Lung (tissue), 12 donors: ENCODE measurements around the gene CEP85. TPM values are rescaled to one million over a fixed set of nuclear protein-coding genes. Genes with fewer than 3 reads are reported as not detected.
"Not testable (repeated sequence)": the region's sequence is repeated elsewhere in the genome, so short reads cannot be mapped to it uniquely, and the experiment has no call there.

Experiments used
- ATAC-seq: fragments of 200-7000 bp; cut with Tn5 transposase; one replicate; pipeline ENCODE4 v1.9.1; 2020; ENCODE audit warnings: moderate number of reproducible peaks; ENCODE audit not compliant: insufficient read depth, low FRiP score
- DNase-seq, 3 donors: peaks; one replicate each; pipeline ENCODE4 v3.0.0-alpha.2; 2013 to 2017
- H3K27ac ChIP-seq, 2 donors: one replicate each; pipeline ENCODE4 v1.5.1; 2013; ENCODE audit warnings: mild to moderate bottlenecking in 2 of 2, moderate library complexity in 2 of 2, control low read depth in 1 of 2, inconsistent platforms in 1 of 2, low read depth in 1 of 2, low read length in 1 of 2
- H3K27me3 ChIP-seq, 3 donors: one replicate each; pipeline ENCODE4 v1.5.1; 2013; ENCODE audit warnings: low read length in 2 of 3; ENCODE audit not compliant: control insufficient read depth in 3 of 3, insufficient read depth in 3 of 3
- H3K36me3 ChIP-seq, 4 donors: one replicate each; pipeline ENCODE4 v1.5.1; 2013; ENCODE audit warnings: low read length in 4 of 4, mild to moderate bottlenecking in 1 of 4, moderate library complexity in 1 of 4; ENCODE audit not compliant: control insufficient read depth in 4 of 4, insufficient read depth in 4 of 4
- H3K4me1 ChIP-seq, 5 donors: one replicate each; pipeline ENCODE4 v1.5.1; 2013; ENCODE audit warnings: low read length in 5 of 5, mild to moderate bottlenecking in 2 of 5, moderate library complexity in 1 of 5; ENCODE audit not compliant: control insufficient read depth in 5 of 5, insufficient read depth in 5 of 5
- H3K4me3 ChIP-seq: one replicate; pipeline ENCODE4 v1.5.1; 2013; ENCODE audit warnings: mild to moderate bottlenecking, control low read depth, moderate library complexity
- H3K9ac ChIP-seq, 2 donors: one replicate each; pipeline ENCODE4 v1.5.1; 2013; ENCODE audit warnings: low read length in 2 of 2, control low read depth in 1 of 2; ENCODE audit not compliant: insufficient read depth in 1 of 2
- H3K9me3 ChIP-seq, 4 donors: one replicate each; pipeline ENCODE4 v1.5.1; 2013; ENCODE audit warnings: low read length in 3 of 4, mild to moderate bottlenecking in 1 of 4, moderate library complexity in 1 of 4; ENCODE audit not compliant: control insufficient read depth in 4 of 4, insufficient read depth in 3 of 4
- WGBS, 2 donors: extraction: QIAGEN DNeasy Blood & Tissue Kit; methylation state at CpG; one replicate each; pipeline ENCODE4 v1.1.7; 2013; 5-methylcytosine and 5-hydroxymethylcytosine counted together
- polyA plus RNA-seq, 2 donors: library from polyadenylated mRNA; stranded (reverse); fragments of 200-250 nt; gene quantifications; one replicate each; pipeline ENCODE4 v1.2.1, GENCODE V29; 2013
- total RNA-seq, 2 donors: library from RNA; depleted of rRNA in 1 of 2; stranded (reverse); fragments of >200 nt in 1 of 2; gene quantifications; one replicate each; pipeline ENCODE4 v1.2.1, GENCODE V29; 2014 to 2021
- TF ChIP-seq, protein P1 (sequence below): IDR thresholded peaks from 2 replicates; pipeline ENCODE4 v1.5.1; 2012; ENCODE audit warnings: mild to moderate bottlenecking; ENCODE audit errors: control extremely low read depth, extremely low read depth
- donor health status: control.
- donor health status: control.
- donor health status: Bipolar disorder and iron deficiency.
- donor health status: healthy.
- donor health status: DM: yes; HTN: yes; CAD: no.

CEP85 gene
- total and polyA plus RNA-seq, 4 donors, result 5.4 to 10.8 (median 7.8) TPM

DNA sequence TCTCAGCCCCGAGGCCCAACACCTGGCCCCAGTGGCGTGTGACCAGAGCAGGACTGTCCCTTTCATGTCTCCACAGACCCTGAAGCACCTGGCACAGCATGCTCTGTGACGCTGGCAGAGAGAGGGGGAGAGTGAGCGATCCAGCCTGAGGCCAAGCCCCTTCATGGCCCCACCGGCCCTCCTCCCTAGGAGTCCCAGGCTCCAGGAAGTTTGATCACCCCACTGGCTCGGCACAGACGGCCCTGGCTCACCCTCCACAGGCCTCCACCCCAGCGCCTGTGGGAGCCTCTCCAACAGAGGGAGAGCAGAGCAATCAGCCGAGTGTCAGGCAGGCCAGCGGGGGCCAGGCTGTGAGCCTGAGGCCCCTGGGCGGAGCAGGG lies 56.9 kb downstream of the CEP85 start:
- peak overlapping the region in 1 of 2 donors; percentile 91 for H3K27ac ChIP-seq
- no peak overlapping the region for H3K9ac ChIP-seq
- ATAC-seq (no peak), DNase-seq (no peak)
- no peak overlapping the region for H3K4me3 ChIP-seq
- TF ChIP-seq, protein P1, sequence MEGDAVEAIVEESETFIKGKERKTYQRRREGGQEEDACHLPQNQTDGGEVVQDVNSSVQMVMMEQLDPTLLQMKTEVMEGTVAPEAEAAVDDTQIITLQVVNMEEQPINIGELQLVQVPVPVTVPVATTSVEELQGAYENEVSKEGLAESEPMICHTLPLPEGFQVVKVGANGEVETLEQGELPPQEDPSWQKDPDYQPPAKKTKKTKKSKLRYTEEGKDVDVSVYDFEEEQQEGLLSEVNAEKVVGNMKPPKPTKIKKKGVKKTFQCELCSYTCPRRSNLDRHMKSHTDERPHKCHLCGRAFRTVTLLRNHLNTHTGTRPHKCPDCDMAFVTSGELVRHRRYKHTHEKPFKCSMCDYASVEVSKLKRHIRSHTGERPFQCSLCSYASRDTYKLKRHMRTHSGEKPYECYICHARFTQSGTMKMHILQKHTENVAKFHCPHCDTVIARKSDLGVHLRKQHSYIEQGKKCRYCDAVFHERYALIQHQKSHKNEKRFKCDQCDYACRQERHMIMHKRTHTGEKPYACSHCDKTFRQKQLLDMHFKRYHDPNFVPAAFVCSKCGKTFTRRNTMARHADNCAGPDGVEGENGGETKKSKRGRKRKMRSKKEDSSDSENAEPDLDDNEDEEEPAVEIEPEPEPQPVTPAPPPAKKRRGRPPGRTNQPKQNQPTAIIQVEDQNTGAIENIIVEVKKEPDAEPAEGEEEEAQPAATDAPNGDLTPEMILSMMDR, result no peak
- peaks cover 0 to 2% (median 0%) of the 10 kb centered on the region in 5 donors for H3K4me1 ChIP-seq
- no peaks in the 10 kb centered on the region for H3K9me3 ChIP-seq
- WGBS, 2 donors, result 71 to 77% methylated on average over 11 of the region's 11 CpGs
- H3K27me3 ChIP-seq, result no peaks in the 10 kb centered on the region
- peaks cover 0 to 5% (median 0%) of the 10 kb centered on the region in 4 donors for H3K36me3 ChIP-seq

DNA sequence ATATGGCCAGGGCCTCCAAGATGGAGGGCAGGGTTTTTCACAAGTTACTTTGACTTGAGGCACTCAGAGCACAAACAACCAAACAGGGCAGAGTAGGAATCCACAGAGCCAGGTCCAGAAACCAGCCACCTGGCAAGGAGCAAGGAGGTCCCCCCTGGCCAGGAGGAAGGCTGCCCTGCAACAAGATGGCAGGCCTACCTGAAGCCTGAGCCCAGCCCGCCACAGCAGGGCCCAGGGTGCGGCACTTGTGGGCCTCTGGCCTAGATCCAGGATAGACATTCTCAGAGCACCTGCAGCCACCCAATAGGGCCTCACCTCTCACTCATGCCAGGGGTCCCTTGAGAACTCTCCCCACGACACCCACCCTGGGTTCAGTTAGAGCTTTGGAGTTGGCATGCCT lies 57.4 kb downstream of the CEP85 start:
- Histone ChIP-seq H3K4me1 (peaks cover 0 to 2% (median 0%) of the 10 kb centered on the region in 5 donors), H3K36me3 (peaks cover 0 to 7% (median 0%) of the 10 kb centered on the region in 4 donors), H3K4me3 (no peak overlapping the region), H3K27me3 (no peaks in the 10 kb centered on the region), H3K9ac (no peak overlapping the region), H3K27ac (peak overlapping the region in 1 of 2 donors; percentile 26), H3K9me3 (no peaks in the 10 kb centered on the region)
- DNase-seq (no peak), ATAC-seq (no peak)
- TF ChIP-seq, protein P1, result no peak
- 96 to 100% methylated on average over 3 of the region's 3 CpGs for WGBS, 2 donors

DNA sequence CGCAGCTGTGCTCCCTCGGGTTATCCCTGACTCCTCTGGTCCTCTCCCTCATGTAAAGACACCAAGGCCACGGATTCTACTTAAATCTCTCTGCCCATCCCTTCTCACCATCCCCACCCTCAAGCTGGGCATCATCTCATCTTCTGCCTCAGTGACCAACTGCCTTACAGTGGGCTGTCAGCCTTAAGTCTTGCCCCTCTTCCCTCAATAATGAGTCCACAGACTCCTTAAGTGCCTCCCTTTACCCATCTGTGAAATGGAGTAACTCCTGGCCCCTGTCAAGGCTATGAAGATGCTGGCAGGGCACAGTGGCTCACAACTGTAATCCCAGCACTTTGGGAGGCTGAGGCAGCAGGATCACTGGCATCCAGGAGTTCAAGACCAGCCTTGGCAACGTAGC lies 57.9 kb downstream of the CEP85 start:
- TF ChIP-seq, protein P1, result no peak
- Histone ChIP-seq H3K27me3 (no peaks in the 10 kb centered on the region), H3K4me3 (no peak overlapping the region), H3K27ac (no peak overlapping the region), H3K9me3 (no peaks in the 10 kb centered on the region), H3K36me3 (peaks cover 0 to 11% (median 0%) of the 10 kb centered on the region in 4 donors), H3K4me1 (peaks cover 0 to 2% (median 0%) of the 10 kb centered on the region in 5 donors), H3K9ac (no peak overlapping the region)
- ATAC-seq (no peak), DNase-seq (no peak)
- WGBS, 2 donors, result 90 to 96% methylated on average over 4 of the region's 4 CpGs

DNA sequence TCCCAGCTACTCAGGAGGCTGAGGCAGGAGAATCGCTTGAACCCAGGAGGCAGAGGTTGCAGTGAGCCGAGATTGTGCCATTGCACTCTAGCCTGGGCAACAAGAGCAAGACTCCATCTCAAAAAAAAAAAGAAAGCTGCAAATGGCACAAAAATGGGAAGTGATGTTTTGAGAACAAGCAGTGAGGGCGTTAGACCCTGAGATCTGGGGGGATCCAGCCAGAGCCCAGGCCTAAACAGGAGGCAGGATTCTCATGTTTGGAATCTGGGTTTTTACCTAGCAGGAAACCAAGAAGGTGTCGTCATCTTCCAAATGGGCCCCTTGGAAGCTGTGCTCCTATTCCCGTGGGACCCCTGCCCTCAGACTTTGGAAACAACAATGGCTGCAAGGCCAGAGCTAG lies 58.7 kb downstream of the CEP85 start:
- DNase-seq, ATAC-seq, H3K27ac ChIP-seq, H3K27me3 ChIP-seq, H3K9me3 ChIP-seq, H3K4me1 ChIP-seq, H3K9ac ChIP-seq, H3K4me3 ChIP-seq: not testable (repeated sequence)
- WGBS, 2 donors, result 66 to 85% methylated on average over 5 of the region's 5 CpGs
- peaks cover 0 to 17% (median 0%) of the 10 kb centered on the region in 4 donors for H3K36me3 ChIP-seq
